CD4-positive, alpha-beta T cell treated with Interleukin-12 subunit alpha and Interleukin-12 subunit beta, for 1 hour (primary cell): ENCODE measurements around the gene LIPC.
A peak's percentile ranks its signal among the peaks of the same experiment; 100 is the strongest.

Experiments used
- DNase-seq: peaks from one replicate; pipeline ENCODE4 v3.0.0-alpha.2; 2020

LIPC gene

GRCh38 chr15:58407236-58407775 lies 24.5 kb upstream of the LIPC start:
- DNase-seq, result no peak

GRCh38 chr15:58407778-58408177 lies 24.0 kb upstream of the LIPC start:
- DNase-seq, result no peak

GRCh38 chr15:58409861-58410260 lies 21.9 kb upstream of the LIPC start:
- DNase-seq, result no peak

- peak; percentile 37 for DNase-seq
Measured at GRCh38 chr15:58410353-58410752, 21.4 kb upstream of the LIPC start.

GRCh38 chr15:58413253-58413652 lies 18.5 kb upstream of the LIPC start:
- no peak for DNase-seq

GRCh38 chr15:58415636-58416035 lies 16.2 kb upstream of the LIPC start:
- DNase-seq, result no peak

- no peak for DNase-seq
Measured at GRCh38 chr15:58416963-58417362, 14.8 kb upstream of the LIPC start.

- DNase-seq, result no peak
Measured at GRCh38 chr15:58418135-58418534, 13.7 kb upstream of the LIPC start.

- no peak for DNase-seq
Measured at GRCh38 chr15:58419803-58420524, 11.8 kb upstream of the LIPC start.

- DNase-seq, result no peak
Measured at GRCh38 chr15:58420579-58421043, 11.2 kb upstream of the LIPC start.

GRCh38 chr15:58423205-58423604 lies 8.6 kb upstream of the LIPC start:
- no peak for DNase-seq

- no peak for DNase-seq
Measured at GRCh38 chr15:58423831-58424608, 7.8 kb upstream of the LIPC start.

- DNase-seq, result no peak
Measured at GRCh38 chr15:58424722-58425121, 7.1 kb upstream of the LIPC start.

GRCh38 chr15:58425185-58425584 lies 6.6 kb upstream of the LIPC start:
- no peak for DNase-seq

GRCh38 chr15:58425834-58426233 lies 6.0 kb upstream of the LIPC start:
- DNase-seq, result no peak

- no peak for DNase-seq
Measured at GRCh38 chr15:58426501-58426900, 5.3 kb upstream of the LIPC start.

GRCh38 chr15:58427987-58428386 lies 3.8 kb upstream of the LIPC start:
- DNase-seq, result no peak

- DNase-seq, result no peak
Measured at GRCh38 chr15:58430224-58430787, 1.5 kb upstream of the LIPC start.

- DNase-seq, result no peak
Measured at GRCh38 chr15:58432401-58432800, 610 bp downstream of the LIPC start.

GRCh38 chr15:58433597-58434333 lies 2.0 kb downstream of the LIPC start:
- DNase-seq, result no peak

- DNase-seq, result no peak
Measured at GRCh38 chr15:58434334-58434875, 2.6 kb downstream of the LIPC start.

GRCh38 chr15:58436552-58436951 lies 4.8 kb downstream of the LIPC start:
- no peak for DNase-seq
